WTC11 (cell line): ENCODE results near the gene STK24.

Source experiments
- ATF2 ChIP-seq: sonication (generic); formaldehyde crosslinking; IDR thresholded peaks from 2 replicates; pipeline ENCODE4 v1.8.1; 2022; ENCODE audit warnings: low read depth, missing genetic modification reagents, borderline replicate concordance
- ATF3 ChIP-seq: sonication (generic); formaldehyde crosslinking; conservative IDR thresholded peaks from 2 replicates; pipeline ENCODE4 v1.8.1; 2022; ENCODE audit warnings: mild to moderate bottlenecking, missing genetic modification reagents
- CREB1 ChIP-seq: sonication (generic); formaldehyde crosslinking; IDR thresholded peaks from 2 replicates; pipeline ENCODE4 v1.8.0; 2023; ENCODE audit warnings: mild to moderate bottlenecking, missing genetic modification reagents
- CTCF ChIP-seq: fragments of 200-600 bp; IDR thresholded peaks from 2 replicates; pipeline ENCODE4 v1.8.0; 2022; ENCODE audit warnings: antibody characterized with exemption
- ERG ChIP-seq: fragments of 250-450 bp; sonication (Bioruptor Pico); IDR thresholded peaks from 2 replicates; pipeline ENCODE4 v1.8.0; 2021; ENCODE audit warnings: mild to moderate bottlenecking
- FOXJ3 ChIP-seq: sonication (generic); formaldehyde crosslinking; IDR thresholded peaks from 2 replicates; pipeline ENCODE4 v1.9.0; 2021; ENCODE audit warnings: missing genetic modification reagents, mild to moderate bottlenecking, borderline replicate concordance
- MAX ChIP-seq: sonication (generic); formaldehyde crosslinking; IDR thresholded peaks from 2 replicates; pipeline ENCODE4 v1.8.0; 2022; ENCODE audit warnings: mild to moderate bottlenecking, missing genetic modification reagents
- NR2C2 ChIP-seq: sonication (generic); formaldehyde crosslinking; IDR thresholded peaks from 2 replicates; pipeline ENCODE4 v1.8.0; 2022; ENCODE audit warnings: mild to moderate bottlenecking, missing genetic modification reagents
- NR3C1 ChIP-seq: sonication (generic); formaldehyde crosslinking; conservative IDR thresholded peaks from 2 replicates; pipeline ENCODE4 v1.8.1; 2023; ENCODE audit warnings: low read depth, mild to moderate bottlenecking, missing genetic modification reagents
- TCF7 ChIP-seq: sonication (generic); formaldehyde crosslinking; IDR thresholded peaks from 2 replicates; pipeline ENCODE4 v1.8.0; 2022; ENCODE audit warnings: mild to moderate bottlenecking, low read depth, missing genetic modification reagents, moderate library complexity
- USF2 ChIP-seq: sonication (generic); formaldehyde crosslinking; IDR thresholded peaks from 2 replicates; pipeline ENCODE4 v1.8.1; 2023; ENCODE audit warnings: mild to moderate bottlenecking, missing genetic modification reagents, moderate library complexity

GRCh38 chr13:98496966-98497365 is 79.9 kb downstream of the STK24 start:
- no peak for TF ChIP-seq CTCF
- TF ChIP-seq NR3C1 (CRISPR knock-in tag) = no peak
- no peak for TF ChIP-seq NR2C2 (CRISPR knock-in tag)
- no peak for TF ChIP-seq FOXJ3 (CRISPR knock-in tag)
- TF ChIP-seq ATF3 (CRISPR knock-in tag) = no peak
- no peak for TF ChIP-seq USF2 (CRISPR knock-in tag)
- TF ChIP-seq ERG (CRISPR knock-in tag) = no peak
- no peak for TF ChIP-seq CREB1 (CRISPR knock-in tag)
- TF ChIP-seq TCF7 (CRISPR knock-in tag) = no peak
- no peak for TF ChIP-seq MAX (CRISPR knock-in tag)
- no peak for TF ChIP-seq ATF2
